ENCODE measurements around the gene DDX41. TPM values are rescaled to one million over a fixed set of nuclear protein-coding genes. Genes with fewer than 3 reads are reported as not detected.
"Not testable (repeated sequence)": the region's sequence is repeated elsewhere in the genome, so short reads cannot be mapped to it uniquely, and the experiment has no call there.

The DDX41 gene
- total RNA-seq, 2 donors from 2014 or later: 58.6 to 66.9 TPM

- DNase-seq (no peak), ATAC-seq (no peak)
- H3K4me1 Mint-ChIP-seq: peaks cover 4% of the 10 kb centered on the region
- no peaks in the 10 kb centered on the region for H3K27me3 Mint-ChIP-seq
- H3K36me3 Mint-ChIP-seq (ENCODE audit: low read depth): no peaks in the 10 kb centered on the region
- H3K4me3 Mint-ChIP-seq: no peak overlapping the region
- H3K9me3 ChIP-seq (ENCODE audit: control insufficient read depth, low read length, poor library complexity, severe bottlenecking): no peaks in the 10 kb centered on the region
- no peak overlapping the region for H3K27ac Mint-ChIP-seq
Observed at GRCh38 chr5:177487144-177487543, 29.6 kb downstream of the DDX41 start.

- peaks cover 4% of the 10 kb centered on the region for H3K4me1 Mint-ChIP-seq
Observed at GRCh38 chr5:177486256-177486655, 30.5 kb downstream of the DDX41 start.

GRCh38 chr5:177485753-177486152 lies 31.0 kb downstream of the DDX41 start:
- H3K27me3 Mint-ChIP-seq; H3K4me1 Mint-ChIP-seq; H3K27ac Mint-ChIP-seq; H3K9me3 ChIP-seq (ENCODE audit: control insufficient read depth, low read length, poor library complexity, severe bottlenecking); H3K4me3 Mint-ChIP-seq; H3K36me3 Mint-ChIP-seq (ENCODE audit: low read depth); ATAC-seq; DNase-seq: not testable (repeated sequence)

More at GRCh38 chr5:177486256-177486655, 30.5 kb downstream of the DDX41 start:
- H3K9me3 ChIP-seq (ENCODE audit: control insufficient read depth, low read length, poor library complexity, severe bottlenecking): no peaks in the 10 kb centered on the region
- DNase-seq (no peak), ATAC-seq (no peak)
- no peaks in the 10 kb centered on the region for H3K36me3 Mint-ChIP-seq (ENCODE audit: low read depth)
- H3K4me3 Mint-ChIP-seq: no peak overlapping the region
- no peaks in the 10 kb centered on the region for H3K27me3 Mint-ChIP-seq
- no peak overlapping the region for H3K27ac Mint-ChIP-seq

- DNase-seq: no peak
- no peaks in the 10 kb centered on the region for H3K9me3 ChIP-seq (ENCODE audit: control insufficient read depth, low read length, poor library complexity, severe bottlenecking)
- no peak for ATAC-seq
- H3K27me3 Mint-ChIP-seq: no peaks in the 10 kb centered on the region
- H3K4me1 Mint-ChIP-seq: peaks cover 4% of the 10 kb centered on the region
- H3K4me3 Mint-ChIP-seq: no peak overlapping the region
- H3K36me3 Mint-ChIP-seq (ENCODE audit: low read depth): no peaks in the 10 kb centered on the region
- peak overlapping the region; percentile 43 for H3K27ac Mint-ChIP-seq
Observed at GRCh38 chr5:177484902-177485549, 31.7 kb downstream of the DDX41 start.

- peak overlapping the region; percentile 43 for H3K27ac Mint-ChIP-seq
- no peaks in the 10 kb centered on the region for H3K9me3 ChIP-seq (ENCODE audit: control insufficient read depth, low read length, poor library complexity, severe bottlenecking)
- H3K4me1 Mint-ChIP-seq: peaks cover 6% of the 10 kb centered on the region
- H3K36me3 Mint-ChIP-seq (ENCODE audit: low read depth): no peaks in the 10 kb centered on the region
- H3K27me3 Mint-ChIP-seq: no peaks in the 10 kb centered on the region
- DNase-seq: no peak
- H3K4me3 Mint-ChIP-seq: no peak overlapping the region
- ATAC-seq: no peak
Observed at GRCh38 chr5:177483994-177484901, 32.5 kb downstream of the DDX41 start.

GRCh38 chr5:177483042-177483441 lies 33.7 kb downstream of the DDX41 start:
- Mint-ChIP-seq H3K27me3 (no peaks in the 10 kb centered on the region), H3K27ac (peak overlapping the region; percentile 47), H3K36me3 (ENCODE audit: low read depth) (no peaks in the 10 kb centered on the region), H3K4me1 (peaks cover 10% of the 10 kb centered on the region), H3K4me3 (no peak overlapping the region)
- no peak for DNase-seq
- no peak for ATAC-seq
- no peaks in the 10 kb centered on the region for H3K9me3 ChIP-seq (ENCODE audit: control insufficient read depth, low read length, poor library complexity, severe bottlenecking)

GRCh38 chr5:177482359-177482795 lies 34.4 kb downstream of the DDX41 start:
- no peak for DNase-seq
- H3K9me3 ChIP-seq (ENCODE audit: control insufficient read depth, low read length, poor library complexity, severe bottlenecking): no peaks in the 10 kb centered on the region
- no peaks in the 10 kb centered on the region for H3K36me3 Mint-ChIP-seq (ENCODE audit: low read depth)
- no peaks in the 10 kb centered on the region for H3K27me3 Mint-ChIP-seq
- peaks cover 10% of the 10 kb centered on the region for H3K4me1 Mint-ChIP-seq
- peak overlapping the region; percentile 47 for H3K27ac Mint-ChIP-seq
- H3K4me3 Mint-ChIP-seq: no peak overlapping the region
- no peak for ATAC-seq

GRCh38 chr5:177479774-177480173 lies 37.0 kb downstream of the DDX41 start:
- ATAC-seq: no peak
- DNase-seq: no peak
- Mint-ChIP-seq H3K4me1 (peaks cover 9% of the 10 kb centered on the region), H3K4me3 (no peak overlapping the region), H3K27ac (peak overlapping the region; percentile 74), H3K36me3 (ENCODE audit: low read depth) (no peaks in the 10 kb centered on the region), H3K27me3 (no peaks in the 10 kb centered on the region)
- no peaks in the 10 kb centered on the region for H3K9me3 ChIP-seq (ENCODE audit: control insufficient read depth, low read length, poor library complexity, severe bottlenecking)

GRCh38 chr5:177478711-177479646 lies 37.8 kb downstream of the DDX41 start:
- Mint-ChIP-seq H3K4me1 (peaks cover 14% of the 10 kb centered on the region), H3K36me3 (ENCODE audit: low read depth) (no peaks in the 10 kb centered on the region), H3K4me3 (no peak overlapping the region), H3K27me3 (no peaks in the 10 kb centered on the region), H3K27ac (peak overlapping the region; percentile 74)
- no peaks in the 10 kb centered on the region for H3K9me3 ChIP-seq (ENCODE audit: control insufficient read depth, low read length, poor library complexity, severe bottlenecking)
- peak; percentile 30 for ATAC-seq
- DNase-seq: no peak

GRCh38 chr5:177477701-177478477 lies 38.9 kb downstream of the DDX41 start:
- Mint-ChIP-seq H3K4me3 (no peak overlapping the region), H3K27ac (no peak overlapping the region), H3K4me1 (peaks cover 17% of the 10 kb centered on the region), H3K27me3 (no peaks in the 10 kb centered on the region), H3K36me3 (ENCODE audit: low read depth) (no peaks in the 10 kb centered on the region)
- DNase-seq (no peak), ATAC-seq (no peak)
- no peaks in the 10 kb centered on the region for H3K9me3 ChIP-seq (ENCODE audit: control insufficient read depth, low read length, poor library complexity, severe bottlenecking)

- H3K9me3 ChIP-seq (ENCODE audit: control insufficient read depth, low read length, poor library complexity, severe bottlenecking): no peaks in the 10 kb centered on the region
- ATAC-seq (no peak), DNase-seq (no peak)
- peaks cover 17% of the 10 kb centered on the region for H3K4me1 Mint-ChIP-seq
- H3K36me3 Mint-ChIP-seq (ENCODE audit: low read depth): no peaks in the 10 kb centered on the region
- H3K27me3 Mint-ChIP-seq: no peaks in the 10 kb centered on the region
- peak overlapping the region; percentile 49 for H3K4me3 Mint-ChIP-seq
- no peak overlapping the region for H3K27ac Mint-ChIP-seq
Observed at GRCh38 chr5:177476531-177477233, 40.1 kb downstream of the DDX41 start.

All from T-helper 17 cell (primary cell).